Stimulated activated CD4-positive, alpha-beta T cell treated with anti-CD3 and anti-CD28 coated beads, Interleukin-1b, Interleukin-23, amount 100 ng/mL, for 4 hours (primary cell): ENCODE data around the gene STUM.
"Not testable (repeated sequence)": the region's sequence is repeated elsewhere in the genome, so short reads cannot be mapped to it uniquely, and the experiment has no call there.

ENCODE experiments used
- DNase-seq, 2 donors: peaks; one replicate each; pipeline ENCODE4 v3.0.0-alpha.2; 2020; ENCODE audit warnings: low read depth in 2 of 2

Gene STUM

GRCh38 chr1:226580625-226581270 is 32.2 kb downstream of the STUM start:
- DNase-seq: no peak

- no peak for DNase-seq
Observed at GRCh38 chr1:226581650-226582330, 33.2 kb downstream of the STUM start.

DNA sequence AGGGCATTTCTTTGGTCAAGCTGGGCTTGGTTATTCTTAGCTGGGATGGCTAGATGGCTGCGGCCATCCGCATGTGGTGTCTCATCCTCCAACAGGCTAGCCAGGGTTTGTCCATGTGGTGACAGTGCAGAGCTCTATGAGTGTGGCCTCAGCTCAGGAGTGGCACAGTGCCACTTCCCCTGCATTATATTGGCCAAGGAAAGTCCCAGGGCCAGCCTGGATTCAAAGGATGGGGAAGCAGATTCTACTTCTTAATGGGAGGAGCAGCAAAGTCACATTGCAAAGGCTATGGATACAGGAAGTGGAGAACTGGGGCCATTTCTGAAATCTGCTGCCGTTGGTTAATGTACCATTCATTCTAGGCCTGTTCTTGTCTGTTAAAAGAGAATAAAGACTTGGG is 34.4 kb downstream of the STUM start:
- no peak for DNase-seq

GRCh38 chr1:226584164-226584563 is 35.6 kb downstream of the STUM start:
- DNase-seq: no peak

GRCh38 chr1:226586116-226586515 is 37.6 kb downstream of the STUM start:
- no peak for DNase-seq

DNA sequence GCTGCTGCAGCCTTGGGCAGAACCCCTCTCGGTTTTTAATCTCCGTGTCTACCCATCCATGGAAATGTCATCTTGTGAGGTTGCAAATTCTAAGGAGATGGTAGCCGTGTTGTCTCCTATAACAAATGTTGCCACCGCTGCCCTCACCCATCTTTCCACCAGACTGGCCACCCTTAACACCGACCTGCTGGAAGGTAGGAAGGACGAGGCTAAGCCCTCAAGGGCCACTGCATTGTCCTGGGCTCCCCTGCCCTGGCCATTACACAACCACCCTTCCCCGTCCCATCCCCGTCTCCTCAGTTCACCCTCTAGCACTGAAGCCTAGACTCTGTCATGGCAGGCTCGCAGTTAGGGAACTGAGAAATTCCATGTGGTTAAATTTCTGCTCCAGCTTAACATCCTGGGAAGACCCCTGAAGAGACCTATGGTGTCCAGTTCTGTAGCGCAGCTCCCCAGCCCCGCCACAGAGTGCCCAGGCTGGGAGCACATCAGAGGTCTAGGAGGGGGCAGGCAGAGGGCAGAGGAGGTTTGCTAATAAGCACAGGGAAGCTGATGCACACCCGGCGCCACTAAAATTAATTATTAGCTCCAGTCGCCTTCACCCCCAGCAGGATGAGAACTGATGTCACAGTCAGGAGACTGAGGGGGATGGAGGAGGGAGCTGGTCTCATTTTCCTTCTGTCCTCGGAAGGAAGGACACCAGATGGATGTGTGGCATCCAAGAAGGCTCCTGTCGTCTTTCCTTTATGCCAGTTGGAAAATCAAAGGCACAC is 38.3 kb downstream of the STUM start:
- no peak for DNase-seq

GRCh38 chr1:226588484-226588883 is 39.9 kb downstream of the STUM start:
- DNase-seq: no peak

DNA sequence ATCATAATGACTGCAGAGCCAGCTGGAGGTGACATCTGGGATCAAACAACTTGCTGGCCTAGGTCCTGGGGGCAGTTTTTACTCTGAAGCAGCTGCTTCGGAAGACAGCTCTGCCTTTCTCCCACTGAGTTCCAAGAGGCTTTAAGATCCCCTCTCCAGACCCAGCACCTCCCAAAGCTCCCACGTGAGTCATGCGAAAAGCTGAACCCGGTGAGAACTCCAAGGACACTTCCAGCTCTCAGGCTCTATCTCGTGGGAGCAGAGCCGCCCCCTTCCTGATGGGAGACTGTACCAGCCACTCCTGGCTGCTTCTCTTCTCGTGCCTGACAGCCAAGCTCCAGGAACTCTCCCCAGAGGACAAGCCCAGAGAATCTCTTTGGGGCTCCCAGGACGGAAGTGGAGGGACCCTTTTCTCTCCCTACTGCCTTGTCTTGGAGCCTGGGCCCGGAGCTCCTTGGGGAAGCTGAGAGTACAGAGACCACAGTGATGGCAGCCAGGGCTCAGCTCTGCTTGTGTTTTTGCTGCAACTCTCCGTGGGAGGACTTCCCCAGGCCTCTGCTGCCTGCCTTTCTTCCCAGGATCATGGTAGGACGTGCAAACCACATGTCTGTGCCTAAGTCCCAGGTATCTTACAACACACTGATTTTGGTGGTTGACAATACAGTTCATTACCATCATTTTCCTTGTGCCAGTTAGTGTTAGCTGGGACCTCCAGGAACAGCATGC is 40.6 kb downstream of the STUM start:
- no peak for DNase-seq

DNA sequence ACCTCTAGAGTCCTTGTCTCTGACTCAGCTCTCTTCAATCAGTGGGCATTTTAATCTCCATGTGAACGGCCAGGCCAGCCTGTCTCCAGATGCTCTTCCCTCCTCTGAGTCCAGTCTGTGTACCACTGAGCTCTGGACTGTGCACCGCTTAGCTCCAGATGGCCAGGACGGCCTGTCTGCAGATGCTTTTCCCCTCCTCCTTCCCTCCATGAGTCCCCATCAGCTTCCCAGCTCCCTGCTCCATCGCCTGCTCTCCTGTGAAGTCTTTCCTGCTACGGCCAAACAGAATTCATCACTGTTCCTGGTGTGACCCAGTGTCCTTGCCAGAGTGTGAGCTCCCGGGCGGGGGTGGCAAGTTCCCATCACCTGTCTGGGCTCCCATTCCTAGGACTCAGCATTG is 42.0 kb downstream of the STUM start:
- DNase-seq: no peak

GRCh38 chr1:226593541-226593940 is 45.0 kb downstream of the STUM start:
- no peak for DNase-seq

GRCh38 chr1:226596531-226597165 is 48.1 kb downstream of the STUM start:
- DNase-seq: no peak

- no peak for DNase-seq
Observed at GRCh38 chr1:226597616-226598454, 49.3 kb downstream of the STUM start.

- no peak for DNase-seq
Observed at GRCh38 chr1:226598455-226598849, 49.9 kb downstream of the STUM start.

DNA sequence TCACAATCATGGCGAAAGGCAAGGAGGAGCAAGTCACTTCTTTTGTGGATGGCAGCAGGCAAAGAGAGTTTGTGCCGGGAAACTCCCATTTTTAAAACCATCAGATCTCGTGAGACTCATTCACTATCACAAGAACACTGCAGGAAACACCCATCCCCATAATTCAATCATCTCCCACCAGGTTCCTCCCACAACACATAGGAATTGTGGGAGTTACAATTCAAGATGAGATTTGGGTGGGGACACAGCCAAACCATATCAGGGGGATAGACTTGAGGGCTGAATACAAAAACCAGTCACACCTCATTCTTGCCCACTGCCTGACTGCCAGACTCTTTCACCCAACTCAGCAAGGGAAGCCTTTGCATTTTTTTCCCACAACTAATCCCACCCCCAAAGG is 50.4 kb downstream of the STUM start:
- DNase-seq: not testable (repeated sequence)

GRCh38 chr1:226599636-226600238 is 51.2 kb downstream of the STUM start:
- DNase-seq: no peak

GRCh38 chr1:226600254-226600653 is 51.7 kb downstream of the STUM start:
- no peak for DNase-seq

DNA sequence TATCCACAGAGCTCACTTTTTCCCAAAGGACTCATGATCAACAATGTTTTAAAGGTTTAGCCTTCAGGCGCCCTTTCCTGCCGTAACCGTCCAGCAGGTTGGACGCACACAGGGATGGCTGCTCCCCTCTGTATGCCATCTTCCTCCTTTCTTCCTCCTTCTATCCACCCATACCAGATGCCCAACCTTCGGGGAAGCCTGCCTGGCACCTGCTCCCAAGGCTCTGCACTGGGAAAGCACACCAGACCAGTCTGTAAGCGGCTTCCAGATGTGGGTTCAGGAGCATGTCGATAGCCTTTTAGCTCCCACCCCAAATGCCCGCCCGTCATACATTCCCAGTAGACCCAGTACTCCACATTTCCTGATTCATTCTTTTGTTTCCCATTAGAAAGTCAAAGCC is 52.9 kb downstream of the STUM start:
- no peak for DNase-seq

DNA sequence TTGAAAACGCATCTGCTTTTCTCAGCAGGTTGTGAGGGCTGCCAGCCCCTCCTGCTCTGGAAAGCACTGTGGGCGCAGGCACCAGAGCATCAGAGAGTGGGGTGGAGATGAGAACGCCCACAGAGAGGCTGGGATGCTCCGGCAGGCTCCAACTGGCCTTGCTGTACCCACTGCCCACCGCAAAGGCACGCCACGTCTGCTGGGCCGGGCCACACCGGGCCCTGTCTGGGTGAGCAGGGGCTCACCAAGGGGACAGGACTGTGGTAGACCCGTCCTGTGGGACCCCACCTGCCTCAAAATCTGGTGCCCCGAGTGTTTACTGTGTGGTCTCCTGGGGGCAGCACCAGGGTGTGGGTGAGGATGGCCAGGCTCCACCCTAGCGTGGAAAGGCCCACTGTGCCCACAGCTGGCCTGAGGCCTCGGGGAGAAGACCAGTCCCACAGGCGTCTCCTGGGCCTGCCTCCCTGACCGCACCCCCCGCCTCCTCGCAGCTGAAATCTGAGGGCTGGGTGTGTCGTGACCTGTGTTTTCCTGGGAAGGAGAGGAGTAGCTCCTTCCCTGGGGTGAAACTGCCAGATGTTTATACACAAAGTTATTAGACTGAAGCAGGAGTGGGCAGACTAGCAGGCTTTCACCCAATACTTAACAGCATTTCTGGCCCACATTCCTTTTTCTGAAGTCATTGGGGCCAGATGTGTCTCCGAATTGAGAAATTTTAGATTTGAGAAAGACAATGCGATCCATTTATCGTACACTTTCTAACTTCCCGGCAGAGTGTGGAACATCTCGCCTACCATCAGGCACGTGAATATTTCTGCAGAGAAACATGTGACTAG is 53.8 kb downstream of the STUM start:
- DNase-seq: no peak

- no peak for DNase-seq
Observed at GRCh38 chr1:226603022-226603857, 54.7 kb downstream of the STUM start.
